ENCODE data around the gene ORM1.

ORM1 gene

DNA sequence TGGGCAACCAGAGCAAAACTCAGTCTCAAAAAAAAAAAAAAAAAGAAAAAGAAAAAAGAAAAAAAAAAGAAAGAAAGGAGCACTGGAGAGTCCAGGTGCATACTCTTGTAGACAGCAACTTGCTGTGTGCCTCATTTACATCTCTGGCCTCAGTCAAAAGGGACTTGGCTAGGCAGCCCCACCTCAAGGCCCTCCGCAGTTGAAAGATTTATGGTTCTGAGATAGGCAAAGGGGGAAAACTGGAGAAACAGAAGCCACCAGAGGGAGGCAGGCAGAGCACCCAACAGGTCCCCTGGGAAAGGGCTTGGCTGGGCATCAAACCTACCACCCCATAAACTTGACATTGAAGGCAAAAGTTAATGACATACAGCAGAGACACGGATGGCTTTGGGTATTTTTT is 12.8 kb downstream of the ORM1 start:
- Histone ChIP-seq H3K9me3 (ENCODE audit: control insufficient read depth in 2 of 2, low read length in 2 of 2) (no peaks in the 10 kb centered on the region), H3K36me3 (ENCODE audit: control insufficient read depth in 2 of 2, insufficient read depth in 2 of 2, low read length in 2 of 2) (peaks cover 39 to 51% of the 10 kb centered on the region in 2 donors), H3K4me3 (ENCODE audit: low read length in 2 of 2) (no peak overlapping the region), H3K27me3 (ENCODE audit: control insufficient read depth in 2 of 2, insufficient read depth in 2 of 2, low read length in 2 of 2) (no peaks in the 10 kb centered on the region), H3K27ac (ENCODE audit: low read depth in 2 of 2, low read length in 2 of 2) (no peak overlapping the region), H3K4me1 (ENCODE audit: control insufficient read depth in 2 of 2, insufficient read depth in 2 of 2, low read length in 2 of 2) (no peaks in the 10 kb centered on the region), H3K9ac (ENCODE audit: low read depth in 1 of 2, low read length in 2 of 2) (no peak overlapping the region)

DNA sequence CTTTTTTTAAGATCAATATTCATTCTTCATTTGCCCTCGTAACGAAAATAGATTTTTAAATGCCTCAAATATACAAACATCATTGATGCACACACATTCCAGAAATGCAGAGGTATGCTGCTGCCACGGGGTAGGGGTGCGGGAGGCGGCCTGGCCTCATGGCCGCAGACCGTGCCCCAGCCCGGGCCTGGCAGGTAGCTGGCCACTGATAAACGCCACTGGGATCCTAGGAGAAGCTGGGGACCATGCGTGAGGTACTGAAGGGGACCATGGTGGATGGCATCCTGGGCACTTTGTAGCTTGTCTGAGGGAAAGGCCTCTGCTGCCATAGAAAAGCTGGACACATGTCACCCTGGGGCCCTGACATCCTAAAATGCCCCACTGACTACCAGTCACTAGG is 13.3 kb downstream of the ORM1 start:
- H3K36me3 ChIP-seq (ENCODE audit: control insufficient read depth in 2 of 2, insufficient read depth in 2 of 2, low read length in 2 of 2) = peaks cover 43 to 56% of the 10 kb centered on the region in 2 donors
- no peaks in the 10 kb centered on the region for H3K4me1 ChIP-seq (ENCODE audit: control insufficient read depth in 2 of 2, insufficient read depth in 2 of 2, low read length in 2 of 2)
- no peak overlapping the region for H3K4me3 ChIP-seq (ENCODE audit: low read length in 2 of 2)

DNA sequence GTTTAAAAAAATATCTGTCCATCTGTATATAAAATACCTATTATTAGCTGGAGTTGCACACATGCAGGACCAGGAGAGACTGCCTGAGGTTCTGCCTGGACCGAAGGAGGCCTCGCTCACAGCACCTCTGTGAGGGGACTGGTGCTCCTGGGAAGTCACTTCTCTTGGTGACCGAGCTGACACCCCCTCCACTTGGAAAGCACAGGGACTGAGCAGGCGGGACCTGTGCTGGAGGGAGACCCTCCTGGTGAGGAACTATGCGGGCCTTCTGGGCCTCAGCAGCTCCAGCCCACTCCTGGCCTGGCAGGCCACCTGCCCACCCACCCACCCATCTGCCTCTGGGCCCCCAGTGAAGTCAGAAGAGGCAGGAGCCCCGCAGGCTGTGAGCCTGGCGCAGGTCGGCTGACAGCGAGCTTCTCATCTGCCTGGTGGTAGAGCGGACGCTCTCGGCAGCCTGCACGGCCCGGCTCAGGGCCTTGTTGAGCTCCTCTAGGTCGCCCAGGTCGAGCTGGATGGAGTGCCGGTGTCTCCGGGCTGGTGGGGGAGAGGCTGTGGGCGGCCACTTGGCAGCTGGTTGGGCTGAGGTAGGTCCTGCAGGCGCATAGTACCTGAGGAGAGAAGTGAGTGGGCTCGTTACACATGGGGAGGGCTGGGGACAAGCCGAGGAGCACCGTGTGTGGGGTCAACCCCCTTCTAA is 13.9 kb downstream of the ORM1 start:
- peaks cover 50 to 62% of the 10 kb centered on the region in 2 donors for H3K36me3 ChIP-seq (ENCODE audit: control insufficient read depth in 2 of 2, insufficient read depth in 2 of 2, low read length in 2 of 2)
- no peaks in the 10 kb centered on the region for H3K4me1 ChIP-seq (ENCODE audit: control insufficient read depth in 2 of 2, insufficient read depth in 2 of 2, low read length in 2 of 2)

More for the DNA sequence above, 13.3 kb downstream of the ORM1 start:
- Histone ChIP-seq H3K27me3 (ENCODE audit: control insufficient read depth in 2 of 2, insufficient read depth in 2 of 2, low read length in 2 of 2) (no peaks in the 10 kb centered on the region), H3K9me3 (ENCODE audit: control insufficient read depth in 2 of 2, low read length in 2 of 2) (no peaks in the 10 kb centered on the region), H3K27ac (ENCODE audit: low read depth in 2 of 2, low read length in 2 of 2) (no peak overlapping the region), H3K9ac (ENCODE audit: low read depth in 1 of 2, low read length in 2 of 2) (no peak overlapping the region)

DNA sequence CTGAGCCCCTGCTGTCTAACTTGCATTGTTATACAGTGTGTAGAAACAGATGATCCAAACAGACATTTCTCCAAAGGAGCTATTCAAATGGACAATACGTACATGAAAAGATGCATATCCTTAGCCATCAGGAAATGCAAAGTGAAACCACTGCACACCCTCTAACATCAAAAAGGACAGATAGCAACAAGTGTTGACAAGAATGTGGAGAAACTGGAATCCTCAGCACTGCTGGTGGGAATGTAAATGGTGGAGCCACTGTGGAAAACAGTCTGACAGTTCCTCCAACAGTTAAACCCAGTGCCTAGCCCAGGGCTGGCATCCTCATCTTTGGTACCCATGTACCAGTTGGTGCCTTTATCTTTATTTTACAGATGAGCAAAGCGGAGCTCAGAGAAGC is 15.3 kb downstream of the ORM1 start:
- H3K4me3 ChIP-seq (ENCODE audit: low read length in 2 of 2) = no peak overlapping the region
- no peak overlapping the region for H3K9ac ChIP-seq (ENCODE audit: low read depth in 1 of 2, low read length in 2 of 2)
- no peaks in the 10 kb centered on the region for H3K9me3 ChIP-seq (ENCODE audit: control insufficient read depth in 2 of 2, low read length in 2 of 2)
- H3K27me3 ChIP-seq (ENCODE audit: control insufficient read depth in 2 of 2, insufficient read depth in 2 of 2, low read length in 2 of 2) = no peaks in the 10 kb centered on the region
- H3K4me1 ChIP-seq (ENCODE audit: control insufficient read depth in 2 of 2, insufficient read depth in 2 of 2, low read length in 2 of 2) = no peaks in the 10 kb centered on the region
- H3K36me3 ChIP-seq (ENCODE audit: control insufficient read depth in 2 of 2, insufficient read depth in 2 of 2, low read length in 2 of 2) = peaks cover 60 to 74% of the 10 kb centered on the region in 2 donors
- no peak overlapping the region for H3K27ac ChIP-seq (ENCODE audit: low read depth in 2 of 2, low read length in 2 of 2)

More for the DNA sequence above, 13.9 kb downstream of the ORM1 start:
- no peak overlapping the region for H3K9ac ChIP-seq (ENCODE audit: low read depth in 1 of 2, low read length in 2 of 2)
- H3K9me3 ChIP-seq (ENCODE audit: control insufficient read depth in 2 of 2, low read length in 2 of 2) = no peaks in the 10 kb centered on the region
- no peaks in the 10 kb centered on the region for H3K27me3 ChIP-seq (ENCODE audit: control insufficient read depth in 2 of 2, insufficient read depth in 2 of 2, low read length in 2 of 2)
- no peak overlapping the region for H3K27ac ChIP-seq (ENCODE audit: low read depth in 2 of 2, low read length in 2 of 2)
- H3K4me3 ChIP-seq (ENCODE audit: low read length in 2 of 2) = no peak overlapping the region

DNA sequence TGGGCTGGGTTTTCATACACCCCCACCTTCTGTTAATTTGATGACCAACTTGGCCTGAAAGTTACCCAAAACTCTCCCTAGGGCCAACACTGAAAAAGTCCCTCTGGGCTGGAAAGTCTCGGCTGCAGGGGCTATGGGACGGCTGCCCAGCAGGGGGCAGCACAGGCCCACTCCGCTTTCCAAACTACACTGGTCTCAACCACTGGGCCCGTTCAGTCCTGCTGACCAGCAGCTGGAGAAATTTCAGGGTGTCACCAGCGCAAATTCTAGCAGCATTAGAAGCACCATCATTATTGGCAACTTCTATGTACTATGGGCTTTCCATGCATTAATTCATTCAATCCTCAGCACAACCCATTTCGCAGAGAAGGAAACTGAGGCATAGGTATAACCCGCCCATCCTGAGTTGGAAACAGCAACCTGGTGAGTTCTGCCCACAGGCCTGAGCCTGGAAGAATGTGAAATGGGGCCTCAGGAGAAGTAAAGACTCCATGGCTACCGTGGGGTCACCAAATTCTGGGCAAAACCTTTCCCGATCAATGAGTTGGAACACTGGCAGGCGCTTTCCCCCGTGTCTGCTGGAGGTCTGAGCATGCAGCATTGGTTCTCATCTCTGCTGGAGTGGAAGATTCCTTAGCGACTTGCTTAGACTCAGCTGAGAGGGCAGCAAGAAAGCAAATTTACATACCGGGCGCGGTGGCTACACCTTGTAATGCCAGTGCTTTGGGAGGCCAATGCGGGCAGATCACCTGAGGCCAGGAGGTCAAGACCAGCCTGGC is 16.4 kb downstream of the ORM1 start:
- Histone ChIP-seq H3K36me3 (ENCODE audit: control insufficient read depth in 2 of 2, insufficient read depth in 2 of 2, low read length in 2 of 2) (peaks cover 71 to 86% of the 10 kb centered on the region in 2 donors), H3K9me3 (ENCODE audit: control insufficient read depth in 2 of 2, low read length in 2 of 2) (no peaks in the 10 kb centered on the region), H3K27me3 (ENCODE audit: control insufficient read depth in 2 of 2, insufficient read depth in 2 of 2, low read length in 2 of 2) (no peaks in the 10 kb centered on the region), H3K4me1 (ENCODE audit: control insufficient read depth in 2 of 2, insufficient read depth in 2 of 2, low read length in 2 of 2) (no peaks in the 10 kb centered on the region), H3K9ac (ENCODE audit: low read depth in 1 of 2, low read length in 2 of 2) (no peak overlapping the region), H3K4me3 (ENCODE audit: low read length in 2 of 2) (no peak overlapping the region), H3K27ac (ENCODE audit: low read depth in 2 of 2, low read length in 2 of 2) (no peak overlapping the region)

DNA sequence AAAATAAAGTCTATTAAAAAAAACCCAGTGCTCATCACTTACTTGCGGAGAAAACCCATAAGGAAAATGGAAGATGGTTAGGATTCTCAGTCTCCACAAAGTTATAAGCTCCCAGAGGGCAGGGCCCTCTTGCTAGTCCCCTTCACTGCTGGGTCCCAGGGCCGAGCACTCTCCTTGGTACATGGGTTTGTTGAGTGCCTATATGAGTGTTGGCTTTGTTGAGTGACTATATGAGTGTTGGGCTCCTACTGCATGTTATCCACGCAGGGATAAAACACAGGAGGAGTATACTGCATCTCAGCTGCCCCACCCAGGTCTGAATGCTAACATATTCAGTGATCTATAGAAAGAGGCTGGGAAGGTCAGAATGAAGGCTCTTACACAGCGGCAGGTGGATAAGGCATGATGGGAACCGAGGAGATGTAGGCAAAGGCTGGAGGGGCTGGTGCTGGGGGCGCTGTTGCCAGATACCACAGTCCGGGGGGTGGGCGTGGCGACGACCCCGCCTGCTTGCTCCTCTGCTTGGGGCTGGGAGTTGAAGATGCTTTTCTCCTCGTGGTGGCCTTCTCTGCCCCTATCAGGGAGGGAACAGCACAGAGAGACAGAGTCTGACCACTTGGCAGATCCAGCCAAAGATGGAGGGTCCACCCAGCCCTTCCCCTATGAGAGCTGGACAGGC is 18.4 kb downstream of the ORM1 start:
- H3K9ac ChIP-seq (ENCODE audit: low read depth in 1 of 2, low read length in 2 of 2) = no peak overlapping the region
- H3K27me3 ChIP-seq (ENCODE audit: control insufficient read depth in 2 of 2, insufficient read depth in 2 of 2, low read length in 2 of 2) = no peaks in the 10 kb centered on the region
- no peaks in the 10 kb centered on the region for H3K9me3 ChIP-seq (ENCODE audit: control insufficient read depth in 2 of 2, low read length in 2 of 2)
- H3K36me3 ChIP-seq (ENCODE audit: control insufficient read depth in 2 of 2, insufficient read depth in 2 of 2, low read length in 2 of 2) = peaks cover 82 to 91% of the 10 kb centered on the region in 2 donors
- H3K4me3 ChIP-seq (ENCODE audit: low read length in 2 of 2) = no peak overlapping the region
- no peaks in the 10 kb centered on the region for H3K4me1 ChIP-seq (ENCODE audit: control insufficient read depth in 2 of 2, insufficient read depth in 2 of 2, low read length in 2 of 2)
- no peak overlapping the region for H3K27ac ChIP-seq (ENCODE audit: low read depth in 2 of 2, low read length in 2 of 2)

DNA sequence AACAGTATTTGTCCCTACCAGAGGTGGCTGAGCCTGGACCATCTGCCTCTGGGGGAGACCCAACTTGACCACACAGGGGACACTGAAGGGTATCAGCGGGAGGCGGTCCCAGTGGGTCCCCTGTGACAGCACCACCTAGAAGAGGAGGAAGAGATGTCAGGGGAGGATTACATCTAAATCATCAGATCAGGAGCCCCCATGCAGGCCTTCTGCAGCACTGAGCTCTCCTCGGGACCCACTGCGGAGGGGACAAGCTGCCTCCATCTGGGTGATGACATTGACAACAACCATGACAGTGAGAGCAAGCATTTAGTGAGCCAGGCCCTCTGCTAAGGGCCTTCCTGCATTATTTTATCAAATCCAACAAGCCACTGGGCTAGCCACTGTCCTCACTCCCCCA is 19.1 kb downstream of the ORM1 start:
- Histone ChIP-seq H3K27ac (ENCODE audit: low read depth in 2 of 2, low read length in 2 of 2) (no peak overlapping the region), H3K4me1 (ENCODE audit: control insufficient read depth in 2 of 2, insufficient read depth in 2 of 2, low read length in 2 of 2) (no peaks in the 10 kb centered on the region), H3K9ac (ENCODE audit: low read depth in 1 of 2, low read length in 2 of 2) (no peak overlapping the region), H3K27me3 (ENCODE audit: control insufficient read depth in 2 of 2, insufficient read depth in 2 of 2, low read length in 2 of 2) (no peaks in the 10 kb centered on the region), H3K9me3 (ENCODE audit: control insufficient read depth in 2 of 2, low read length in 2 of 2) (no peaks in the 10 kb centered on the region), H3K36me3 (ENCODE audit: control insufficient read depth in 2 of 2, insufficient read depth in 2 of 2, low read length in 2 of 2) (peaks cover 84 to 92% of the 10 kb centered on the region in 2 donors), H3K4me3 (ENCODE audit: low read length in 2 of 2) (no peak overlapping the region)

DNA sequence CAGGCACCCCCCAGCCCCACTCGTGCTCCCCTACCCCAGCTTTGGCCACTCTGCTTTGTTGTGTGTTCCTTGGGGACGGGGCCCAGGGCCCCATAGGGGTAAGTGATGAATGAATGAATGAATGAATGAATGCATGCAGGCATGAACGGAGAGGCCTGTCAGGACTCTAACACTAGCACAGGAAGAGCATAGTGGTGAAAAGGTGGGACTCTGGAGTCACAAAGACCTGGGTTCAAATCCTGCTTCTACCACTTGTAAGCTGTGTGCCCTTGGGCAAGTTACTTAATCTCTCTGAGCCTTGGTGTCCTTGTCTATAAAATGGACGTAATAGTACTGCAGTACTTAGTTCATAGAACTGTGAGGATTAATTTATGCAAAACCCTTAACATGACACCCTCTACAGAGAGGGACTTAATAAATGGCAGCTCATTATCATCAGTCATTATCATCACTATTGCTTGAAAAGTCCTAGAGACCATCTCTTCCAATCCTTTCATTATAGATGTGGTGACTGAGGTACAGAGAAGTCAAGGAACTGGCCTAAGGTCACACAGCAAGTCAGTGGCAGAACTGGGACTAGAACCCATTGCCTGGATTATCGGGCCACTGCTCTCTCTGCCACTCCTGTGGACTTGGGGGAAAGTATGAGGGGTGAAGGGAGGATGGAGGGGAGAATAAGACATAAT is 20.0 kb downstream of the ORM1 start:
- Histone ChIP-seq H3K27ac (ENCODE audit: low read depth in 2 of 2, low read length in 2 of 2) (no peak overlapping the region), H3K9ac (ENCODE audit: low read depth in 1 of 2, low read length in 2 of 2) (no peak overlapping the region), H3K9me3 (ENCODE audit: control insufficient read depth in 2 of 2, low read length in 2 of 2) (no peaks in the 10 kb centered on the region)

DNA sequence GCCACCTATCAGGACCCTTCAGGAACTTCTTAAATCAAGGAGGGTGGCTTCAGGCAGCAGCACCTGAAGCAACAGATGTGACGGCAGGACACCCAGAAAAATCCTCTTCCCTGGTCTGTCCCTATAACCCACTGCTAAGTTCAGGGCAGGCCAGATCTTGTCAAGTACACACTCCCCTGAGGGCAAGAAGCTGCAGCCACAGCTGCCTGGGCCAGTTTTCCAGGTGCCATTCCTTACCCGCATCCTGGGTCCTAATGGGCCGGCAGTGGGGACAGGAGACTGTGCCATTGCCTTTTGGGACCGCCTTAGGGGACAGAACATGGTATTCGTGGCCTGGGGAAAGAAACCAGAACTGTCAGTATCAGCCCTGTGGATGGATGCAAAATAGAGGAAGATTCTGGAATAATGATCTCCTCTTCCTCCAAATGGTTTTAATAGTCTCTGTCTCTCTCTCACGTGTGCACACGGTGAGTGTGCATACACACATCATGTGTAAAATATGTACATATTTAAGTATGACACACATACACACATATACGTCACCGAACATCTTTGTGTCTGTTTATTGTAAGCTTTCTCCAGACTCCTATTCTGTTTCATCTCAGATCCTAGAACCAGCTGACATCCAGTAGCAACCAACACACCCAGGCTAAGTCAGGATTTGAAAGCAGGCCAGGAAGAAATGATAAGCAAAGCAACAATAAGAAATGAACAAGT is 20.7 kb downstream of the ORM1 start:
- Histone ChIP-seq H3K9me3 (ENCODE audit: control insufficient read depth in 2 of 2, low read length in 2 of 2) (no peaks in the 10 kb centered on the region), H3K9ac (ENCODE audit: low read depth in 1 of 2, low read length in 2 of 2) (no peak overlapping the region), H3K36me3 (ENCODE audit: control insufficient read depth in 2 of 2, insufficient read depth in 2 of 2, low read length in 2 of 2) (peaks cover 79 to 87% of the 10 kb centered on the region in 2 donors), H3K4me3 (ENCODE audit: low read length in 2 of 2) (no peak overlapping the region), H3K27me3 (ENCODE audit: control insufficient read depth in 2 of 2, insufficient read depth in 2 of 2, low read length in 2 of 2) (no peaks in the 10 kb centered on the region), H3K27ac (ENCODE audit: low read depth in 2 of 2, low read length in 2 of 2) (no peak overlapping the region), H3K4me1 (ENCODE audit: control insufficient read depth in 2 of 2, insufficient read depth in 2 of 2, low read length in 2 of 2) (no peaks in the 10 kb centered on the region)

More for the DNA sequence above, 20.0 kb downstream of the ORM1 start:
- no peaks in the 10 kb centered on the region for H3K4me1 ChIP-seq (ENCODE audit: control insufficient read depth in 2 of 2, insufficient read depth in 2 of 2, low read length in 2 of 2)
- peaks cover 79 to 87% of the 10 kb centered on the region in 2 donors for H3K36me3 ChIP-seq (ENCODE audit: control insufficient read depth in 2 of 2, insufficient read depth in 2 of 2, low read length in 2 of 2)
- no peak overlapping the region for H3K4me3 ChIP-seq (ENCODE audit: low read length in 2 of 2)
- H3K27me3 ChIP-seq (ENCODE audit: control insufficient read depth in 2 of 2, insufficient read depth in 2 of 2, low read length in 2 of 2) = no peaks in the 10 kb centered on the region
